Stimulated activated CD4-positive, alpha-beta T cell treated with anti-CD3 and anti-CD28 coated beads, Interleukin-1b, Interleukin-23, amount 100 ng/mL, for 1 hour (primary cell): ENCODE data around the gene TADA1.
A peak's percentile ranks its signal among the peaks of the same experiment; 100 is the strongest.
"Not testable (repeated sequence)": the region's sequence is repeated elsewhere in the genome, so short reads cannot be mapped to it uniquely, and the experiment has no call there.

Experiments used
- DNase-seq, 2 donors: peaks; one replicate each; pipeline ENCODE4 v3.0.0-alpha.2; 2020; ENCODE audit warnings: low read depth in 2 of 2

TADA1 gene

GRCh38 chr1:166843769-166844596, 32.1 kb downstream of the TADA1 start:
- no peak for DNase-seq

GRCh38 chr1:166843322-166843721, 32.7 kb downstream of the TADA1 start:
- no peak for DNase-seq

GRCh38 chr1:166840309-166841274, 35.5 kb downstream of the TADA1 start:
- DNase-seq, result no peak

DNA sequence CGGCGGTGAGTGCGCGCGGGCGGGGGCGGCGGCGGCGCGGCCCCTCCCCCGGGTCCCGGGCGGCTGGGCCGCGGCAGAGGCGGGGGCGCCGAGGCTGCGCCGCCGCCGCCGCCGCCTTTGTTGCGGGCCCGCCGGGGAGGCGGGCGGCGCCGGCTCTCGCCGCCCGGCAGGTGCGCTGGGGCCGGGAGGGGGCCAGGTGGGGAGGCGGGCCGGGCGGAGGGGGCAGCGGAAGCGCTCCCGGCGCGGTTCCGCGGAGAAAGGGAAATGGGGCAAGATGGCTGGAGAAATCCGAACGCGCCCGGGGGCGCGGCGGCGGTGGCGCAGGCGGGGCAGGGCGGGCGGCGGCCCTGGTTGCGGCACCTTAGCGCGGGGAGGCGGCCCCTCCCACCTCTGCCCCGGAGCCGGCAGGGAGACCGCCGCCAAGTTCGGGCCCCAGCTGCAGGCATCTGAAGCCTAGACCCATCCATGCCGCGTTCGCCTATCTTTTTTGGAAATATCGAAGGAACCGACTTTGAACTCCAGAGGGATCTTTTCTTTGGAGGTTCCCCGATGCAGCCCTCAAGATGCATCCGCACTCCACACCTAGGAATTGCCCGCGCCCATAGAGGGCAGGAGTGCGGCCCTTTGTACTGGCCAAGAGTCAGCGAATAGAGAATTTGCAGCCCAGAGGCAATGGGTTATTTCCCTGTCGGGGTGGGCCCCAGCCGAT, 36.3 kb downstream of the TADA1 start:
- peak; percentile 19 to 27 for DNase-seq

DNA sequence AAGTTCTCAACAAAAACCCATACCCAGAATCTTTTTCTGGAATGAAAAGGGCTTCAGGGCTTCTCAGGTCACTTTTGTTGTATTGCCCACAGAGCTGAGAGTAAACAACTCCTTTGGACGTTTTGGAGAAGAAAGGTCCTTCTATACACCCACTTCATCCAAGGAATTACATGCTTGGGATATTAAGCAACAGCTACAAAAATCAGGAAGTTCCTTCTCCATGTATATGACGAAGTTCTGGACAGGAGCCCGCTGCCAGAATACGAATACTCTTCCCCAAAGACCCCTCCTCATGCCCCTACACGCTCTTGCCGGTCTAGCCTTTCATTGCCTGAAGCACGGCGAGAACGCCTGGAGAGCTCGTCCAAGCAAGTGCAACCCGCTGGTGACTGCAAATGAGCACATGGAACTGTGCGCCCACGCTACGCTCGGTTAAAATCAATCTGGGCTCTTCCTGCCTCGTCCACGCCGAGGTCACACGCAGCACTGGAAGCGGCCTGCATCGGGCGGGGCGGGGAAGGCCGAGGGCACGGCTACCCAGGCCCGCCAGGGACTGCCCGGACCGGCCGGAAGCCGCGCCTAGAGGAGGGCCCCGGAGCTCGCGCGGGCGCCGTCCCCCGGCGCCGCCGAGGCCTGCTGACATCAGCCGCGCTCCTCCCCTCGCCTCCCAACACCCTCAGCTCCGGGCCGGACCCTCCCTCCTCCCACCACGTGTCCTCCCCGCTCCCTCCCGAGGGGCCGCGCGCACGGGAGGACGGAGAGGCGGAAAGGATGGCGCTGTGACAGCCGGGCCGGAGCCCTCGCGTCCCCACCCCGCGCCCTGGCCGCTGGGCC, 37.1 kb downstream of the TADA1 start, which contains the start of gene POGK:
POGK (plus strand) TSS at position 710 of the 834 bp plus-strand sequence. CDS start 1,482 bp downstream, outside the sequence.
- peak; percentile 57 for DNase-seq

- DNase-seq, result no peak
Observed at GRCh38 chr1:166836733-166837132, 39.3 kb downstream of the TADA1 start.

GRCh38 chr1:166829762-166830161, 46.3 kb downstream of the TADA1 start:
- DNase-seq, result not testable (repeated sequence)

- DNase-seq, result no peak
Observed at GRCh38 chr1:166827426-166827825, 48.6 kb downstream of the TADA1 start.

- no peak for DNase-seq
Observed at GRCh38 chr1:166822385-166822784, 53.7 kb downstream of the TADA1 start.

- DNase-seq, result no peak
Observed at GRCh38 chr1:166819974-166820373, 56.1 kb downstream of the TADA1 start.

DNA sequence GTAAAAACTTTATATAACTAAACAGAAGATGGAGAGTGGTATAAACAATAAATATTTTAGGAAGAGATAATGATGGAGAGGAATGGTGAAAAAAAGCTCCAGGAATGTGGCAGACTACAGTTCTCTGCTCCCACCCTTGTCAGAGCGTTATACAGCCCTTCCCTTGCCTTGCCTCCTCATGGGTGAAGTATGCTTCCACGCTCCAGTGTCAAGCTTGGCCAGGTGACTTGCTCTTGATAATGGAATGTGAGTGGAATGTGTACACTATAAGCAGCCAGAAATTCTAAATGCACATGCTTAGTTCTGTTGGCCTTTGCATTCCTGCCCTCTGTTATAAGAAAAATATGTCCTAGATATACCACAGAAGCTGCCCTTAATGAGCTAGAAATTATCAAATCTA, 61.5 kb downstream of the TADA1 start:
- no peak for DNase-seq

DNA sequence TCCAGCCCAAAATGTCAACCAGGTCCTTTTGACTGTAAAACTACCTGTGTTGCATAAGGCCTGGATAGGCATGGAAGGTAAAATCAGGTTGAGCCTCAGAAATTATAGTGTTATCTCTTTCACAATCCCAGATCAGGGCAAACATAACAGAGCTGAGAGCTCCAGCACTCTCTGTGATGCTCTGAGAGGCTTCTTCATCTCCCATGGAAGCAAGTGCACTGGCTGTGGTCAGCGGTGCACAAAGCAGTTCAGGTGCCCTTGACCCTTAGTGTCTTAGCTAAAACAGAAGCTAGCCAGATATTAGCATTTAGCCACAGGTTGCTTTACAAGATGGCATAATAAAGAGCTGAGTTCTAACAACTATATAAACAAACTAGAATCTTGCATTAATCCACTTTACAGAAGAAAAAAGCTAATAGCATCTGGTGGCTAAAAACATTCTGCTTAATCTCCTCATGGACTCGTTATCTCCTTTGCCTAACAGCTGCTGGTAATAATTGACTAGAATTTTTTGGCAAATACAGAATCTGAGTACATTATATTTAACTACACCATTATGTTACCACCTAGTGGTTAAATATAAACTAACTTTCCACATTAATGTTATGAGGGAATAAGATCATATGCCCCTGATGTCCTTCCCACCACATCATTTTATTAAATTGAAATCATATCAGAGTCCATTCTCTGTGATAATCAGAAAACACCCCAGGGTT, 62.4 kb downstream of the TADA1 start:
- DNase-seq, result no peak

GRCh38 chr1:166811691-166812090, 64.4 kb downstream of the TADA1 start:
- DNase-seq, result no peak

- no peak for DNase-seq
Observed at GRCh38 chr1:166808952-166809351, 67.1 kb downstream of the TADA1 start.
